GM12878 (cell line): ENCODE measurements around the gene DAB2IP. TPM values are rescaled to one million over a fixed set of nuclear protein-coding genes. Genes with fewer than 3 reads are reported as not detected.

Experiments used
- ATAC-seq: fragments of 200-7000 bp; cut with Tn5 transposase; 3 replicates; pipeline ENCODE4 v1.9.1; 2020; ENCODE audit warnings: mild to moderate bottlenecking, moderate library complexity
- BruUV-seq: library from RNA; stranded (reverse); fragments of 400-500 nt; replicated peaks from 2 replicates; lab custom pipeline; 2021; lab: Mats Ljungman, UMichigan
- CTCF ChIA-PET: fragments of 300-600 bp; sonication (Branson Sonifier 250); formaldehyde crosslinking; extraction: SDS; loops from one replicate; lab custom pipeline; 2021; ENCODE audit warnings: inconsistent platforms; lab: Yijun Ruan, JAX
- POLR2A ChIA-PET: fragments of 350-600 bp; formaldehyde crosslinking; extraction: SDS; loops from one replicate; lab custom pipeline; 2021; ENCODE audit warnings: inconsistent platforms; lab: Charles Lee
- RAD21 ChIA-PET: fragments of 300-600 bp; sonication (Branson Sonifier 250); formaldehyde crosslinking; loops from one replicate; lab custom pipeline; 2023; ENCODE audit warnings: antibody characterized with exemption; ENCODE audit not compliant: unreplicated experiment; lab: Charles Lee
- SMC1A ChIA-PET: fragments of 300-600 bp; sonication (Branson Sonifier 250); formaldehyde crosslinking; loops from one replicate; lab custom pipeline; 2023; ENCODE audit not compliant: unreplicated experiment, uncharacterized antibody; lab: Charles Lee
- DNase-seq: peaks from one replicate; pipeline ENCODE4 v3.0.0-alpha.2; 2011; ENCODE audit warnings: low read depth, low spot score
- FAIRE-seq: peaks from 3 replicates; lab custom pipeline; 2011; peaks lifted over from hg19 to GRCh38; lab: Jason Lieb, UNC
- H2AFZ ChIP-seq: 2 replicates; pipeline ENCODE4 v1.6.0; 2011; ENCODE audit warnings: low read depth, low read length, control low read depth; ENCODE audit not compliant: control insufficient read depth
- H3K27ac ChIP-seq: 2 replicates; pipeline ENCODE4 v1.5.1; 2011; ENCODE audit warnings: control low read depth; ENCODE audit not compliant: control insufficient read depth, insufficient read depth
- H3K27me3 ChIP-seq, 2 experiments: replicated peaks in 1 of 2; 2 replicates each; pipeline versions ENCODE4 v1.6.0 to v1.6.1; 2011; ENCODE audit warnings: low read length in 1 of 2; ENCODE audit not compliant: control insufficient read depth in 2 of 2, insufficient read depth in 2 of 2
- H3K36me3 ChIP-seq, 2 experiments: 2 replicates each; pipeline ENCODE4 v1.5.1; 2011; ENCODE audit warnings: low read length in 1 of 2; ENCODE audit not compliant: control insufficient read depth in 2 of 2, insufficient read depth in 2 of 2
- H3K4me1 ChIP-seq: 2 replicates; pipeline ENCODE4 v1.6.1; 2011; ENCODE audit warnings: mild to moderate bottlenecking, low read length, moderate library complexity, mixed read lengths; ENCODE audit not compliant: control insufficient read depth, insufficient read depth
- H3K4me2 ChIP-seq: 2 replicates; pipeline ENCODE4 v1.6.0; 2011; ENCODE audit warnings: control low read depth; ENCODE audit not compliant: control insufficient read depth, insufficient read depth
- H3K4me3 ChIP-seq: fragments of 200-600 bp; sonication (generic); 2 replicates; pipeline ENCODE4 v1.5.1; 2016
- H3K79me2 ChIP-seq: 2 replicates; pipeline ENCODE4 v1.6.0; 2011; ENCODE audit warnings: low read length; ENCODE audit not compliant: control insufficient read depth, insufficient read depth
- H3K9ac ChIP-seq: 2 replicates; pipeline ENCODE4 v1.8.0; 2011; ENCODE audit warnings: low read length, control low read depth, mixed read lengths; ENCODE audit not compliant: control insufficient read depth, insufficient read depth
- H3K9me3 ChIP-seq: replicated peaks from 3 replicates; pipeline ENCODE4 v1.5.1; 2011; ENCODE audit warnings: mild to moderate bottlenecking, low read length; ENCODE audit not compliant: control insufficient read depth, insufficient read depth
- H4K20me1 ChIP-seq: 2 replicates; pipeline ENCODE4 v1.6.0; 2011; ENCODE audit not compliant: control insufficient read depth, insufficient read depth
- GABPA ChIP-seq: IDR thresholded peaks from 2 replicates; pipeline ENCODE4 v1.6.1; 2014; ENCODE audit warnings: antibody characterized with exemption, low read depth, mild to moderate bottlenecking, inconsistent platforms
- GATAD2B ChIP-seq: fragments of 450-650 bp; conservative IDR thresholded peaks from 2 replicates; pipeline ENCODE4 v1.6.1; 2017; ENCODE audit warnings: low read depth, mild to moderate bottlenecking, moderate library complexity
- HDAC2 ChIP-seq: fragments of 200-600 bp; sonication (generic); IDR thresholded peaks from 2 replicates; pipeline ENCODE4 v1.6.1; 2017
- JUNB ChIP-seq: IDR thresholded peaks from 2 replicates; pipeline ENCODE4 v1.6.1; 2016; ENCODE audit warnings: antibody characterized with exemption, mild to moderate bottlenecking
- JUND ChIP-seq: IDR thresholded peaks from 2 replicates; pipeline ENCODE4 v1.6.1; 2012; ENCODE audit warnings: low read depth, mild to moderate bottlenecking, low read length, improper control_type of control experiment, moderate library complexity
- LARP7 ChIP-seq: fragments of 450-650 bp; IDR thresholded peaks from 2 replicates; pipeline ENCODE4 v1.6.1; 2017; ENCODE audit warnings: mild to moderate bottlenecking
- NBN ChIP-seq: fragments of 450-650 bp; IDR thresholded peaks from 2 replicates; pipeline ENCODE4 v1.6.1; 2016
- NFIC ChIP-seq: IDR thresholded peaks from 2 replicates; pipeline ENCODE4 v1.6.1; 2012; ENCODE audit warnings: low read depth, mild to moderate bottlenecking, inconsistent platforms, low read length, moderate library complexity
- SMARCA5 ChIP-seq: fragments of 450-650 bp; IDR thresholded peaks from 2 replicates; pipeline ENCODE4 v1.6.1; 2017; ENCODE audit warnings: mild to moderate bottlenecking
- WGBS: methylation state at CpG from one replicate; pipeline ENCODE4 v1.1.6; 2016; ENCODE audit warnings: low lambda C conversion rate; ENCODE audit not compliant: insufficient replicate concordance, insufficient coverage; ENCODE audit errors: missing lambda C conversion rate; 5-methylcytosine and 5-hydroxymethylcytosine counted together
- in situ Hi-C: fragments of 300-500 bp; cut with MboI; formaldehyde crosslinking; loops from 9 replicates; pipeline ENCODE4 v1.14.3; 2018; ENCODE audit warnings: mixed read lengths
- intact Hi-C: fragments of 100-400 bp; cut with micrococcal nuclease; formaldehyde crosslinking; loops from one replicate; pipeline ENCODE4 v1.14.2; 2022; ENCODE audit not compliant: unreplicated experiment
- polyA plus RNA-seq, 11 experiments: library from polyadenylated mRNA; depleted of rRNA in 4 of 11; unstranded in 6 of 11; stranded (reverse) in 5 of 11; fragments of >200 nt; fragmentation: Nextera tagmentation in 4 of 11; fragmentation: Illumina TruSeq in 1 of 11; extraction: Ambion mirVana in 4 of 11; extraction: Trizol in 1 of 11; gene quantifications; 1 replicate in 1 of 11; 2 replicates in 10 of 11; pipeline versions ENCODE4 v1.2.1 to v1.2.3, GENCODE V29; 2011 to 2016; ENCODE audit warnings: inconsistent platforms in 2 of 11, missing spikeins in 2 of 11, low read depth in 1 of 11
- total RNA-seq, 4 experiments: library from RNA; depleted of rRNA in 3 of 4; stranded (reverse); fragments of >200 nt in 3 of 4; fragmentation: Illumina TruSeq in 1 of 4; extraction: Trizol in 1 of 4; gene quantifications; 2 replicates each; pipeline versions ENCODE4 v1.2.1 to v1.2.3, GENCODE V29; 2013 to 2021
- TF ChIP-seq, protein P1 (sequence below): fragments of 450-650 bp; formaldehyde crosslinking; IDR thresholded peaks from 2 replicates; pipeline ENCODE4 v1.5.0; 2022; ENCODE audit warnings: mild to moderate bottlenecking, missing genetic modification characterization
- TF ChIP-seq, protein P2 (sequence below): fragments of 450-650 bp; IDR thresholded peaks from 2 replicates; pipeline ENCODE4 v1.6.1; 2017; ENCODE audit warnings: mild to moderate bottlenecking, moderate library complexity
- TF ChIP-seq, protein P3 (sequence below): fragments of 450-650 bp; IDR thresholded peaks from 2 replicates; pipeline ENCODE4 v1.6.1; 2017; ENCODE audit warnings: mild to moderate bottlenecking, moderate library complexity
- TF ChIP-seq, protein P4 (sequence below): fragments of 450-650 bp; IDR thresholded peaks from 2 replicates; pipeline ENCODE4 v1.6.1; 2017; ENCODE audit warnings: low read depth, mild to moderate bottlenecking, moderate library complexity

The DAB2IP gene
- total and polyA plus RNA-seq, 10 of the 15 experiments (the other 5 are each of a cell fraction or from before 2014, with no cell fraction given), result 0.03 to 0.38 (median 0.14) TPM; not detected in 6

DNA sequence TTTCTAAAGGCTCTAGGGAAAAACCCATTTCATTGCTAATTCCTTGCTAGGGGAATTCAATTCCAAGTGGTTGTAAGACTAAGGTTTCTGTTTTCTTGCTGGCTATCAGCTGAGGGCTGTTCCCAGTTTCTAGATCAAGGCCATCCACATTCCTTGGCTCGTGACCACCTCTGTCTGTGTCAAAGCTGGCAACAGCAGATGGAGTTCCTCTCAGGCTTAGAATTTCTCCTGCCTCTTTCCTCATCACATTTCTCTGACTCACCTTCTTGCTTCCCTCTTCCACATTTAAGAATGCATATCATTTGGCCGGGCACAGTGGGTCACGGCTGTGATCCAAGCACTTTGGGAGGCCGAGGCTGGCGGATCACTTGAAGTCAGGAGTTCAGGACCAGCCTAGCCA lies 19.0 kb downstream of the DAB2IP start:
- WGBS, result 32% methylated on average over 5 of the region's 5 CpGs
- no peak overlapping the region for H2AFZ ChIP-seq
- ChIA-PET SMC1A (no interaction called here), POLR2A (no interaction called here), CTCF (no interaction called here), RAD21 (no interaction called here)
- intact Hi-C loops, result no loop called here
- no TSS peak for BruUV-seq
- TF ChIP-seq NFIC, result no peak
- TF ChIP-seq JUND, result no peak
- TF ChIP-seq, protein P1, sequence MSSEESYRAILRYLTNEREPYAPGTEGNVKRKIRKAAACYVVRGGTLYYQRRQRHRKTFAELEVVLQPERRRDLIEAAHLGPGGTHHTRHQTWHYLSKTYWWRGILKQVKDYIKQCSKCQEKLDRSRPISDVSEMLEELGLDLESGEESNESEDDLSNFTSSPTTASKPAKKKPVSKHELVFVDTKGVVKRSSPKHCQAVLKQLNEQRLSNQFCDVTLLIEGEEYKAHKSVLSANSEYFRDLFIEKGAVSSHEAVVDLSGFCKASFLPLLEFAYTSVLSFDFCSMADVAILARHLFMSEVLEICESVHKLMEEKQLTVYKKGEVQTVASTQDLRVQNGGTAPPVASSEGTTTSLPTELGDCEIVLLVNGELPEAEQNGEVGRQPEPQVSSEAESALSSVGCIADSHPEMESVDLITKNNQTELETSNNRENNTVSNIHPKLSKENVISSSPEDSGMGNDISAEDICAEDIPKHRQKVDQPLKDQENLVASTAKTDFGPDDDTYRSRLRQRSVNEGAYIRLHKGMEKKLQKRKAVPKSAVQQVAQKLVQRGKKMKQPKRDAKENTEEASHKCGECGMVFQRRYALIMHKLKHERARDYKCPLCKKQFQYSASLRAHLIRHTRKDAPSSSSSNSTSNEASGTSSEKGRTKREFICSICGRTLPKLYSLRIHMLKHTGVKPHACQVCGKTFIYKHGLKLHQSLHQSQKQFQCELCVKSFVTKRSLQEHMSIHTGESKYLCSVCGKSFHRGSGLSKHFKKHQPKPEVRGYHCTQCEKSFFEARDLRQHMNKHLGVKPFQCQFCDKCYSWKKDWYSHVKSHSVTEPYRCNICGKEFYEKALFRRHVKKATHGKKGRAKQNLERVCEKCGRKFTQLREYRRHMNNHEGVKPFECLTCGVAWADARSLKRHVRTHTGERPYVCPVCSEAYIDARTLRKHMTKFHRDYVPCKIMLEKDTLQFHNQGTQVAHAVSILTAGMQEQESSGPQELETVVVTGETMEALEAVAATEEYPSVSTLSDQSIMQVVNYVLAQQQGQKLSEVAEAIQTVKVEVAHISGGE (CRISPR knock-in tag), result no peak
- TF ChIP-seq, protein P2, sequence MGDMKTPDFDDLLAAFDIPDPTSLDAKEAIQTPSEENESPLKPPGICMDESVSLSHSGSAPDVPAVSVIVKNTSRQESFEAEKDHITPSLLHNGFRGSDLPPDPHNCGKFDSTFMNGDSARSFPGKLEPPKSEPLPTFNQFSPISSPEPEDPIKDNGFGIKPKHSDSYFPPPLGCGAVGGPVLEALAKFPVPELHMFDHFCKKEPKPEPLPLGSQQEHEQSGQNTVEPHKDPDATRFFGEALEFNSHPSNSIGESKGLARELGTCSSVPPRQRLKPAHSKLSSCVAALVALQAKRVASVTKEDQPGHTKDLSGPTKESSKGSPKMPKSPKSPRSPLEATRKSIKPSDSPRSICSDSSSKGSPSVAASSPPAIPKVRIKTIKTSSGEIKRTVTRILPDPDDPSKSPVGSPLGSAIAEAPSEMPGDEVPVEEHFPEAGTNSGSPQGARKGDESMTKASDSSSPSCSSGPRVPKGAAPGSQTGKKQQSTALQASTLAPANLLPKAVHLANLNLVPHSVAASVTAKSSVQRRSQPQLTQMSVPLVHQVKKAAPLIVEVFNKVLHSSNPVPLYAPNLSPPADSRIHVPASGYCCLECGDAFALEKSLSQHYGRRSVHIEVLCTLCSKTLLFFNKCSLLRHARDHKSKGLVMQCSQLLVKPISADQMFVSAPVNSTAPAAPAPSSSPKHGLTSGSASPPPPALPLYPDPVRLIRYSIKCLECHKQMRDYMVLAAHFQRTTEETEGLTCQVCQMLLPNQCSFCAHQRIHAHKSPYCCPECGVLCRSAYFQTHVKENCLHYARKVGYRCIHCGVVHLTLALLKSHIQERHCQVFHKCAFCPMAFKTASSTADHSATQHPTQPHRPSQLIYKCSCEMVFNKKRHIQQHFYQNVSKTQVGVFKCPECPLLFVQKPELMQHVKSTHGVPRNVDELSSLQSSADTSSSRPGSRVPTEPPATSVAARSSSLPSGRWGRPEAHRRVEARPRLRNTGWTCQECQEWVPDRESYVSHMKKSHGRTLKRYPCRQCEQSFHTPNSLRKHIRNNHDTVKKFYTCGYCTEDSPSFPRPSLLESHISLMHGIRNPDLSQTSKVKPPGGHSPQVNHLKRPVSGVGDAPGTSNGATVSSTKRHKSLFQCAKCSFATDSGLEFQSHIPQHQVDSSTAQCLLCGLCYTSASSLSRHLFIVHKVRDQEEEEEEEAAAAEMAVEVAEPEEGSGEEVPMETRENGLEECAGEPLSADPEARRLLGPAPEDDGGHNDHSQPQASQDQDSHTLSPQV, result no peak
- TF ChIP-seq NBN, result no peak
- TF ChIP-seq, protein P3, sequence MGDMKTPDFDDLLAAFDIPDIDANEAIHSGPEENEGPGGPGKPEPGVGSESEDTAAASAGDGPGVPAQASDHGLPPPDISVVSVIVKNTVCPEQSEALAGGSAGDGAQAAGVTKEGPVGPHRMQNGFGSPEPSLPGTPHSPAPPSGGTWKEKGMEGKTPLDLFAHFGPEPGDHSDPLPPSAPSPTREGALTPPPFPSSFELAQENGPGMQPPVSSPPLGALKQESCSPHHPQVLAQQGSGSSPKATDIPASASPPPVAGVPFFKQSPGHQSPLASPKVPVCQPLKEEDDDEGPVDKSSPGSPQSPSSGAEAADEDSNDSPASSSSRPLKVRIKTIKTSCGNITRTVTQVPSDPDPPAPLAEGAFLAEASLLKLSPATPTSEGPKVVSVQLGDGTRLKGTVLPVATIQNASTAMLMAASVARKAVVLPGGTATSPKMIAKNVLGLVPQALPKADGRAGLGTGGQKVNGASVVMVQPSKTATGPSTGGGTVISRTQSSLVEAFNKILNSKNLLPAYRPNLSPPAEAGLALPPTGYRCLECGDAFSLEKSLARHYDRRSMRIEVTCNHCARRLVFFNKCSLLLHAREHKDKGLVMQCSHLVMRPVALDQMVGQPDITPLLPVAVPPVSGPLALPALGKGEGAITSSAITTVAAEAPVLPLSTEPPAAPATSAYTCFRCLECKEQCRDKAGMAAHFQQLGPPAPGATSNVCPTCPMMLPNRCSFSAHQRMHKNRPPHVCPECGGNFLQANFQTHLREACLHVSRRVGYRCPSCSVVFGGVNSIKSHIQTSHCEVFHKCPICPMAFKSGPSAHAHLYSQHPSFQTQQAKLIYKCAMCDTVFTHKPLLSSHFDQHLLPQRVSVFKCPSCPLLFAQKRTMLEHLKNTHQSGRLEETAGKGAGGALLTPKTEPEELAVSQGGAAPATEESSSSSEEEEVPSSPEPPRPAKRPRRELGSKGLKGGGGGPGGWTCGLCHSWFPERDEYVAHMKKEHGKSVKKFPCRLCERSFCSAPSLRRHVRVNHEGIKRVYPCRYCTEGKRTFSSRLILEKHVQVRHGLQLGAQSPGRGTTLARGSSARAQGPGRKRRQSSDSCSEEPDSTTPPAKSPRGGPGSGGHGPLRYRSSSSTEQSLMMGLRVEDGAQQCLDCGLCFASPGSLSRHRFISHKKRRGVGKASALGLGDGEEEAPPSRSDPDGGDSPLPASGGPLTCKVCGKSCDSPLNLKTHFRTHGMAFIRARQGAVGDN, result no peak
- no peak for TF ChIP-seq GATAD2B
- no peak for TF ChIP-seq SMARCA5
- TF ChIP-seq, protein P4, sequence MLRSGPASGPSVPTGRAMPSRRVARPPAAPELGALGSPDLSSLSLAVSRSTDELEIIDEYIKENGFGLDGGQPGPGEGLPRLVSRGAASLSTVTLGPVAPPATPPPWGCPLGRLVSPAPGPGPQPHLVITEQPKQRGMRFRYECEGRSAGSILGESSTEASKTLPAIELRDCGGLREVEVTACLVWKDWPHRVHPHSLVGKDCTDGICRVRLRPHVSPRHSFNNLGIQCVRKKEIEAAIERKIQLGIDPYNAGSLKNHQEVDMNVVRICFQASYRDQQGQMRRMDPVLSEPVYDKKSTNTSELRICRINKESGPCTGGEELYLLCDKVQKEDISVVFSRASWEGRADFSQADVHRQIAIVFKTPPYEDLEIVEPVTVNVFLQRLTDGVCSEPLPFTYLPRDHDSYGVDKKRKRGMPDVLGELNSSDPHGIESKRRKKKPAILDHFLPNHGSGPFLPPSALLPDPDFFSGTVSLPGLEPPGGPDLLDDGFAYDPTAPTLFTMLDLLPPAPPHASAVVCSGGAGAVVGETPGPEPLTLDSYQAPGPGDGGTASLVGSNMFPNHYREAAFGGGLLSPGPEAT, result no peak
- TF ChIP-seq LARP7, result no peak
- no peak for TF ChIP-seq GABPA
- no peak for TF ChIP-seq JUNB
- TF ChIP-seq HDAC2, result no peak
- no peaks in the 10 kb centered on the region for H4K20me1 ChIP-seq
- no peaks in the 10 kb centered on the region for H3K36me3 ChIP-seq
- H3K79me2 ChIP-seq, result no peaks in the 10 kb centered on the region
- no peak overlapping the region for H3K4me3 ChIP-seq
- no peak overlapping the region for H3K4me2 ChIP-seq
- FAIRE-seq (no peak), DNase-seq (no peak), ATAC-seq (no peak)
- no peaks in the 10 kb centered on the region for H3K4me1 ChIP-seq
- H3K9ac ChIP-seq, result no peak overlapping the region
- peaks cover 2% of the 10 kb centered on the region in 2 experiments; a peak in 1 of 4 replicates for H3K27me3 ChIP-seq
- in situ Hi-C loops, result no loop called here
- no peak overlapping the region for H3K27ac ChIP-seq
- no peaks in the 10 kb centered on the region for H3K9me3 ChIP-seq
